BE2C (cell line): Measurements from ENCODE around the gene TRPM3.
"Not testable (repeated sequence)": the region's sequence is repeated elsewhere in the genome, so short reads cannot be mapped to it uniquely, and the experiment has no call there.

Experiments
- DNase-seq: peaks from one replicate; pipeline ENCODE4 v3.0.0-alpha.2; 2020
- H3K27me3 ChIP-seq: fragments of 250-450 bp; sonication (Bioruptor Pico); 2 replicates; pipeline ENCODE4 v1.5.1; 2020; ENCODE audit warnings: mild to moderate bottlenecking
- H3K36me3 ChIP-seq: fragments of 250-450 bp; sonication (Bioruptor Pico); 2 replicates; pipeline ENCODE4 v1.5.1; 2020; ENCODE audit warnings: mild to moderate bottlenecking
- H3K4me1 ChIP-seq: fragments of 250-450 bp; sonication (Bioruptor Pico); 2 replicates; pipeline ENCODE4 v1.5.1; 2020
- H3K4me3 ChIP-seq: 2 replicates; pipeline ENCODE4 v1.5.1; 2011; ENCODE audit warnings: low read depth, low read length
- H3K9me3 ChIP-seq: fragments of 250-450 bp; sonication (Bioruptor Pico); 2 replicates; pipeline ENCODE4 v1.5.1; 2020
- TF ChIP-seq, protein P1 (sequence below): IDR thresholded peaks from 2 replicates; pipeline ENCODE4 v1.5.1; 2012; ENCODE audit warnings: mild to moderate bottlenecking, low read depth, low read length

The TRPM3 gene

DNA sequence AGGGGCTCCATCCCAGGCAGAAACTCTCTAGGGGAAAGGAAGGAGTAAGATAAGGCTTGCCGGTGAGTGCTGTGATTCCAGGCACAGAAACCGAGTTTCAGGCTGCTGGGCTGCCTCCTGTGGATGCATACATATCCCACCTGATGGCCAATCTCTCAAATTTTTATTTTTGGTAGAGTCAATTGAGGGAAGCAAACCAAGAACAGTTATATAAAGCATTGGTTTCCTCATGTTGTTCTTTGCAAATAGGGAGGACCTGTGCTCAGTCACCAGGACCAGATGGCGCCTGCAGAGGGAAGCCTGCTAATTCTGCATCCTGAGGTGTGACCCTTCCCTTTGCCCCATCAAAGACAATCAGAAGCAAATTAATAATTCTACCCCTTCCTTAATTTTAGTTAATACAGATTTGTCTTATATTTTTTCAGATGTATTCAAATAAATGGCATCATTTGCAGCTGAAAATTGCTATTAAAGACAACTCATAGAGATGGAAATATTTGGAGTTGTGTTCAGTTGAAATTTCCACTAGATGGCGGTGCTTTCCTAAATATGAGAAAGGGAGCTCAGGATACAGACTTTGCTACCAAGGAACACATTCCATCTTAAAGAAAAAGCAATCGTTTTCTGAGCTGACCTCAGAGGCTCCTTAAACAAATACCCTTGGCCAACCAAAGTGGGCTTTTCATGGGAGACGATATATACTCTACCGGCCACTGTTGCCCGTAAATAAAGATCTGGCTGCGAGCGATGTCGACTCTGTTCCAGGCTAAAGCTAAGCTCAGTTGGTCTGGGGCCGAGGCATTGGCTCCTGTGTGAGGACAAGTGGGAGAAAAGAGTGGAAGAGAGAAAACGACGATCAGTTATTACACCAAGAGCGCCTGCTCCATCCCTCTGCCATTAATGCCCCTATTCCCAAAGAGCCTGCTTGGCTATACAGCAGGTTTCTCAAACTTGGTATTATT, 481.3 kb downstream of the TRPM3 start:
- TF ChIP-seq, protein P1, sequence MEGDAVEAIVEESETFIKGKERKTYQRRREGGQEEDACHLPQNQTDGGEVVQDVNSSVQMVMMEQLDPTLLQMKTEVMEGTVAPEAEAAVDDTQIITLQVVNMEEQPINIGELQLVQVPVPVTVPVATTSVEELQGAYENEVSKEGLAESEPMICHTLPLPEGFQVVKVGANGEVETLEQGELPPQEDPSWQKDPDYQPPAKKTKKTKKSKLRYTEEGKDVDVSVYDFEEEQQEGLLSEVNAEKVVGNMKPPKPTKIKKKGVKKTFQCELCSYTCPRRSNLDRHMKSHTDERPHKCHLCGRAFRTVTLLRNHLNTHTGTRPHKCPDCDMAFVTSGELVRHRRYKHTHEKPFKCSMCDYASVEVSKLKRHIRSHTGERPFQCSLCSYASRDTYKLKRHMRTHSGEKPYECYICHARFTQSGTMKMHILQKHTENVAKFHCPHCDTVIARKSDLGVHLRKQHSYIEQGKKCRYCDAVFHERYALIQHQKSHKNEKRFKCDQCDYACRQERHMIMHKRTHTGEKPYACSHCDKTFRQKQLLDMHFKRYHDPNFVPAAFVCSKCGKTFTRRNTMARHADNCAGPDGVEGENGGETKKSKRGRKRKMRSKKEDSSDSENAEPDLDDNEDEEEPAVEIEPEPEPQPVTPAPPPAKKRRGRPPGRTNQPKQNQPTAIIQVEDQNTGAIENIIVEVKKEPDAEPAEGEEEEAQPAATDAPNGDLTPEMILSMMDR = peak; percentile 75
- Histone ChIP-seq H3K9me3 (no peaks in the 10 kb centered on the region), H3K4me1 (peaks cover 26% of the 10 kb centered on the region), H3K36me3 (no peaks in the 10 kb centered on the region), H3K4me3 (no peak overlapping the region), H3K27me3 (no peaks in the 10 kb centered on the region)
- peak; percentile 34 for DNase-seq

DNA sequence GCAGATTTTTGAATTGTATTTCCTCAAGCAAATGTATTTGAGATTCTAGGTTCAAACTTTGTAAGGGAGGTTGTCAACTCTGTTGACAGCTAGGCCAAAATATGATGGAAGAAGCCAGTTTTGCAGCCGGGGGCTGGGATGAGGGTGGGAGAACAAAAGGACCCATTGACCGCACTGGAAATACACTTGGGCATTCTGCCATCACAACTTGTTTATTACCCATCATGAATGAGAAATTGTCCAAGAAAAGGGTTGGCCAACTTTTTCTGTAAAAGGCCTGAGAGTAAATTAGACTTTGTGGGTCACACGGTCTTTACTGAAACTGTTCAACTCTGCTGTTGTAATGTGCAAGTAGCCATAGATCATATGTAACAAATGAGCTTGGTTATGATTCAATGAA, 485.6 kb downstream of the TRPM3 start:
- no peaks in the 10 kb centered on the region for H3K36me3 ChIP-seq
- peaks cover 11% of the 10 kb centered on the region; the same call in 1 of the 2 replicates for H3K4me1 ChIP-seq
- TF ChIP-seq, protein P1 = no peak
- DNase-seq = no peak
- no peaks in the 10 kb centered on the region for H3K27me3 ChIP-seq
- H3K9me3 ChIP-seq = no peaks in the 10 kb centered on the region
- H3K4me3 ChIP-seq = no peak overlapping the region

DNA sequence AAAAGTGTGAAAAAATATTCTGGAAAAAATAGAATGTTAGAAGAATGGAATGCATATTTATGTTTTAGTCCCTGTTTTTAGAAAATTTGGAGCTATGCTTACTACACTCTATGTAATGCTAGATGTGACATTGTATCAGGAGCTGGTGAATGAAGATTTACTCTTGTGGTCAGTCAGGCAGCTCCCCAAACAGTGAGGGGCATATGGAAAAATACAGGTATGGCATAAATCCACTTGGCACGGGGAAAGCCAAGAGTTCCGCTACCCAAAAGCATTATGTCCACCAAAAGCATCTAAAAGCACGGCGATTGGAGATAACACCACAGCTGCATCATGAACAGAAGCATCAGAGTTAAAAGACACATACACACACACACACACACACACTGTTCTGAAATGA, 486.7 kb downstream of the TRPM3 start:
- Histone ChIP-seq H3K27me3 (no peaks in the 10 kb centered on the region), H3K36me3 (no peaks in the 10 kb centered on the region), H3K9me3 (no peaks in the 10 kb centered on the region), H3K4me1 (peaks cover 5% of the 10 kb centered on the region; the same call in 1 of the 2 replicates), H3K4me3 (no peak overlapping the region)
- DNase-seq = no peak
- TF ChIP-seq, protein P1 = no peak

DNA sequence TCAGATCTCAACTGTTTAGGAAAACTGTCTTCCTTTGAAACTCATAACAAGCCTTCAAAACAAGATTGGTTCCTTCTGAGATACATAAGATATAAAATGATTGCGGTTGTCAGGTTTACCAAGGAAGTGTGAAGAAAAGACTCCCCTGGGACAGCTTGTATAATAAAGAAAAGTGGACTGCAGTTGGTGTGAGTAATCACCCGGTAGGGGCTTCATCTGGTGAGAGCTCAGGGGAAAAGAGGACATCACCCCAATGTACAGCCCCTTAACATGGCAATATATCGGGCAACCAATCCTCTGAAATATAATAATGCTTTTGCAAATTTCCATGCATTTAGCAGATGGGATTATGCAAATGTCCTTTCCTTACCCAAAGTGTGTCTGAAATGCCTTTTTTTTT, 490.4 kb downstream of the TRPM3 start:
- no peaks in the 10 kb centered on the region for H3K36me3 ChIP-seq
- H3K9me3 ChIP-seq = no peaks in the 10 kb centered on the region
- H3K27me3 ChIP-seq = no peaks in the 10 kb centered on the region
- DNase-seq = no peak
- H3K4me1 ChIP-seq = no peaks in the 10 kb centered on the region
- TF ChIP-seq, protein P1 = no peak
- no peak overlapping the region for H3K4me3 ChIP-seq

DNA sequence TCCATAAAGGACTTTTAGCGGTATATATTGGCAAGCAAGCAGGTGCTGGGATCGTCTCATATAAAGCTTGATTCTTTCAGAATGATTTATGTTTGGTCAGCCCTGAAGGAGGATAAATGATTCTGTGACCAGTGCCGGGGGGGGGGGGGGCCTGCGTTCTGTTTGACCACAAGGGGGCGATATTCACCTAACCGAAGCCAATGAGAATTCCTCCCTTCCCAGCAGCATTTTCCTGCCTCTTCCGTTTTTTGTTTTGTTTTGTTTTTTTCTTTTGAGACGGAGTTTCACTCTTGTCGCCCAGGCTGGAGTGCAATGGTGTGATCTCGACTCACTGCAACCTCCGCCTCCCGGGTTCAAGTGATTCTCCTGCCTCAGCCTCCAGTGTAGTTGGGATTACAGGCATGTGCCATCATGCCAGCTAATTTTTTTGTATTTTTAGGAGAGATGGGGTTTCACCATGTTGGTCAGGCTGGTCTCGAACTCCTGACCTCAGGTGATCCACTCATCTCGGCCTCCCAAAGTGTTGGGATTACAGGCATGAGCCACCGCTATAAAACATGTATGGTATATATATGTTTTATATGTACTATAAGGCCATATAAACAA, 492.2 kb downstream of the TRPM3 start:
- TF ChIP-seq, protein P1 = peak; percentile 36
- not testable (repeated sequence) for H3K27me3 ChIP-seq, H3K4me3 ChIP-seq, DNase-seq, H3K9me3 ChIP-seq, H3K4me1 ChIP-seq, H3K36me3 ChIP-seq

DNA sequence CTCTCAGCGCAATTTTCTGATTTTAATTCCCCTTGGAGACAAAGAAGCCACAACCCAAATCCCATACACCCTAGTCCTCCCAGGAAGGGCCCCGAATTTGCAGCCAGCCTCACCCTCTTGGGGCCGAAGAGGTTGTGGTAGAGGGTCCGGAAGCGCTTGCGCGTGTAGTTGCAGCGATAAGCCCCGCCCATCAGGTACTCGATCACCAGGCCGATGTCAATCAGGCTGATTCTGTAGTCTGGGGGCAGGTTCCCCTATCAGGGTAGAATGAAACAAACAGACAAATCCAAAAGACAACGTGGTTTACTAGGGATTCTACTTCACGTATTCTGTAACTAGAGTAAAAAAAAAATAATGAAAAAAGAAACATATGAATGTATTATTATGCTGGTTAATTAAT, 496.3 kb downstream of the TRPM3 start:
- Histone ChIP-seq H3K36me3 (no peaks in the 10 kb centered on the region), H3K4me3 (no peak overlapping the region), H3K4me1 (no peaks in the 10 kb centered on the region), H3K9me3 (no peaks in the 10 kb centered on the region), H3K27me3 (no peaks in the 10 kb centered on the region)
- TF ChIP-seq, protein P1 = no peak
- DNase-seq = no peak
